HG02840 (cell line): ENCODE results near the gene FAAP100.

Experiments used
- ATAC-seq: cut with Tn5 transposase; IDR thresholded peaks from one replicate; pipeline ENCODE4 v1.9.1; 2021; ENCODE audit warnings: mild to moderate bottlenecking, moderate library complexity, moderate number of reproducible peaks; ENCODE audit not compliant: unreplicated experiment, low FRiP score

FAAP100 gene

DNA sequence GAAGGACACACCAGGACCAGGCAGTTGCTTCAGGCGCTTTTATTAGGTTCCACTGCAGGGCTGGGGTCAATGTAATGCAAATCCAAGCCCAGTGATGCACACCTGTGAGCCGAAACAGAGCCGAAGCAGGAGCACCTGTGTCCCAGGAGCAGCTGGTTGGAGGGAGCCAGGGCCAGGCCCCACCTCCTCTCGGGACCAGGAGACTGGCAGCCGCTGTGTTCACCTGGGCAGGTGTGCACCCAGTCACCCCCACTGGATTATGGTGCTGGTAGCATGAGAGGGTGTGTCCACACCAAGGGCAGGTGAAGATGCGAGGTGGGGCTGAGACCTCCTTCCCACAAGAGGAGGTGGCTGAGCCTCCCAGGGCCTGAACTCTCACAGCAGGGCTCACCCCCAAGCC lies 4.7 kb upstream of the FAAP100 start:
- ATAC-seq: no peak

DNA sequence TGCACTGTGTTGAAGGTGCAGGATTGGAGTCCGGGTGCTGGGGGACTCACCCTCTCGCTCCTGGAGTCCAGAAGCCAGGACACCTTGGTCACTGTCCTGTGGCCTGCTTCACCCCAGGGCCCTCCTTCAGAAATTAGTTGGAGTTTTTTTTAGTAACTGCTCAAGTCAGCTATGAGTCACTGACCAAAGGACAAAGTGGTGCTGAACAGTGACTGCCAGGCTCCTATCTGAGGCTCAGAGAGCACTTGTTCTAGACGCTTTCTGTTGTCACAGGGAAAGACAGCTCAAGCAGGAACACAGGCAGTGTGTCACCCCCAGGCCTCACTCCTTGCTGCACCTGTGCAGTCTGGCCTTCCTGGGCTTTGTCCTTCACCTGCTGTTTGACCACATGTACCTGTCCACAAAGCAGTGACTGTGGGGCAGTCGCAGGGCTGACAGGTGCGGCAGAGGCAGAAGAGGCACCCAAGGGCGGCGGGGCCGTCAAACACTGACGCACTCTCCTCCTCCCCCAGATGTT lies 4.1 kb upstream of the FAAP100 start:
- ATAC-seq: no peak

DNA sequence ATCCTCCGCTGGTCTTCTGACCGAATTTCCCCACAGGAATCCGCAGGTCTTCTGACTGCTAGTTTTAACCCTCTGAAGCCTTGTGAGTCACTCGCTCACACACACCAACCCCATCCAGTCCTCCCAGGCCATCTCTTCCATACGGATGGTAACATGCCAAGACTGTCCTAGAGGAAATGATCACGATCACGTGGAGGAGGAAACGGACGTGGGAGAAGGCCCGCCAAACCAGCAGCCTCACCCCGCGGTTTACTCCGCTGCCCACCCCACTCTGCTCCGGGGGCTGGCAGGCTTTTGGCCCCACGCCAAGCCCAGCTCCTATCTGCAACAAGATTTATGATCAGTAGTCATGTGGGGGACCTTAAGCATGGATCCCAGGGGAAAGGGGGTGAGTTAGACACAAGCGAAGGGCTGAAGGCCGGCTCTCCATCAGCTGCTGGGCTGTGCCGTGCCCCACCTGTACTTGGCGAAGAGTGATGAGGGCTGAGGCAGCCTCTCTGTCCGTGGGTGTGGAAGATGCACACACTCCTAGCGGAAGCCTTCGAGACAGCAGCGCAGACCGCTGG lies 1.5 kb upstream of the FAAP100 start:
- no peak for ATAC-seq

DNA sequence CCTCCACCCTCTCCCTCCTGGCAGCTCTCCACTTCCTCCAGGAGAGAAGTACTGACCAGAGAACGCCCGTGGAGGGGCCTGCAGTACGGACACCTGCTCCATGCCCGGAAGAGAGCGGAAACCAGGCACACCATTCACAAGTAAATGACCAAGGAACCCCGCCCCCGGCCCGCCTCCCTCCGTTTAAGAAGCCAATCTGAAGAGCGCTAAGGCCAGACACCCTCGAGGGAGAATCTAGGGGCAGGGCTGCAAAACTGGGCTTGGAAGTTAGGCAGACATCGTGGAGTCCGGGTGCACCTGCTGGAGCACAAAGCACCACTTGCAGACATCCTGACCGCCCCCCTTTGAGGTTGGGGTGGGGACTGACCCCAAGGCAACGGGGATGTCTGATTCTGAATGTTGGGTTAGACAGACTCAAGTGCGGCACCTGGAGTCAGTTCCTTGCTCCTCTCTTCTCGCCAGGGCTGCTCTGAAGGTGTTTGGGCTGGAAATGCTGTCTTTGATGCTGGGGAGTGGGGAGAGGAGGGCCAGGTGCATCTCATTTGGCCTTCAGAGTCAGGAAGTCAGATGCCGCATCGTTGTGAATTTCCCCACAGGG lies 964 bp upstream of the FAAP100 start:
- ATAC-seq: no peak

DNA sequence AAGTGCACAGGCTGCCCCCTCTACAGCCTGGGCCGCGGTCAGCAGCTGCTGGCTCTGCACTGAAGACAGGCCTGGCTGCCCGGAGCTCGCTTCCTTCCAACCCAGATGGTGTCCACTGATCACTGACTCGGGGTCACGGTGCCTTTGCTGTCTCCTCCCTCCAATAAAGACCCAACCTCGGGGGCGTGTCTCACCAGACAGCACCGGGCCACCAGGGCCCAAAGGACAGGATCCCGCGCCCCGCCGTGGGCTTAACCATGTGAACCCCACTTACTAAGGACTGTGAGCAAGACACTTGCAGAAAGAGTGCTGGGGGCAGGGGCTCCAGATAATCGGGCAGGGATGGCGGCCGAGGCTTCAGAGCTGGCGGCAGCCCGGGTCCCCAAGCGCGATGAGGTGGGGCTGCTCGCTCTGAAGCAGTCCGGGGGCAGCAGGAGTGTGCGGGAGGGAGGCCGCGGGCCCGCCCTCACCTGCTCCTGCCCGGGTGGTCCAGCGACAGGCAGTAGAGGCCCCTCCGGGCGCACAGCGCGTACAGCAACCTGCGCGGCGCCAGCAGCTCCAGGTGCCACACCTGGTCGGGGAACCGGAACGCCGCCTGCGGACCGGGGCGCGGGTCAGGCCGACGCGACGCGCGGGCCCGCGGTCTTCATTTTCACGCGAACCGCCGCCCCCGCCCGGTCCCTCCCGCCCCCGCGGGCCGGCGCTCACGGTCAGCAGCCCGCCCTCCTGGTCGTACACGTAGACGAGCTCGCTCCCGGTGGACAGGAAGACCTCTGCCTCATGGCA lies 502 bp downstream of the FAAP100 start:
- ATAC-seq: no peak

DNA sequence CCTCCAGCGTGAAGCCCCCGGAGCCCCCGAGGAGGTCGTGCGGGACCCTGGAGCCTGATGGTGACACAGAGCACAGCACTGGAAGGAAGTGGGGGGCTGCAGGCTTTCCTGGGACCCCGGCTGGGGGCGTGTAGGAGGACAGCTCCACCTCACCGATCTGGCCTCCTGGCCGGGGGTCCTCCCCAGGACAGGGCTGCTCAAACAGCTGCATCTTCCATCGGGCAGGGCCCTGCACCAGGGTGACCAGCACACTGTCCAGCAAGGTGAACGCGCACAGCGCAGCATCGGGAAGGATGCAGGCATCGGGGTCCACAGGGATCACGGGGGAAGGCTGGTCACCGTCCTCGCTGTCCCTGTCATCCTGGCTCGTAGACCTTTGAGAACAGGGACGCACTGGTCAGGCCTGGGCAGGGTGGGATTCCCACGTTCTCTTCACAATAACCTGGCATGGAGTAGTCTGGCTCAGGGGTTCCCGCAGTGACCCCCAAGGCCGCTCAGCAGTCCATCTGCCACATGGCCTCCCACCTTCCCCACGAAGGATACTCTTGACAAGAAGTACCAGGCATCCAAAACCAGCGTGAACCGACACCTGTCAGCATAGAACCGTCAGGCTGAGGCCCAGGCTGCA lies 1.2 kb downstream of the FAAP100 start:
- no peak for ATAC-seq

DNA sequence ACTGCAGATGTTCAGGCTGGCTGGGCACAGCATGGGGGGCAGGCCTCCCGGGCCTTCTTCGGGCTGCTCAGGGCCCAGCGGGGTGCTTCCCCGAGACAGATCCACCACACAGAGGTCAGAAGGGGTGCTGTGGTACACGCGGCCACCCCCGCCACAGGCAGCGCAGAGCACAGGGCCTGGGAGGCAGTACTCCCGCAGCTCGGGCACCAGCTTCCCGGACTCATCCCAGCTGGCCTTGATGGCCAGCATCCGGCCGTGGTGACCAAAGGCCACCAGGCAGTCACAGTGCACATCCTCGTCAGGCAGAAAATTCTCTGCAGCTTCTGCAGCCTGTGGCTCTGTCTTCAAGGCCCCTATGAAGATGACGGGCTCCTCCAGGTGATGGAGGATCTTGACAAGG lies 1.9 kb downstream of the FAAP100 start:
- no peak for ATAC-seq

DNA sequence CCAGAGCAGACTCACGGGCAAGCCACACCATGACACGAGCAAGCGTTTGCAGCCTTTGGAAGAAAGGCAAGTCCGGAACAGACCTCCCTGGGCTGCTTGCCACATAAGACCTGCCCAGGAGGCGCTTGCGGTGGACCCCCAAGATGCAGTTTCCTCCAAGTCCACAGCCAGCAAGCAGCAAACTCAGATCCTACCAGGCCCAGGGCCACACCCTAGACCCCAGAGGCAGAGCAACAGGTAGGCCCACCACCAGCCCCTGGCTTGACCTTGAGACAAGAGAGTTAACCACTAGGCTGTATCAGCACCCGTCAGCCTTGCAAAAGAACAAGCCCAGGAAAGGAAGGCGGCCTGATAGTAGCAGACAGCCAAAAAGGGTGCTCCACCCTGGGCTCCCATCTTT lies 2.3 kb downstream of the FAAP100 start:
- no peak for ATAC-seq

DNA sequence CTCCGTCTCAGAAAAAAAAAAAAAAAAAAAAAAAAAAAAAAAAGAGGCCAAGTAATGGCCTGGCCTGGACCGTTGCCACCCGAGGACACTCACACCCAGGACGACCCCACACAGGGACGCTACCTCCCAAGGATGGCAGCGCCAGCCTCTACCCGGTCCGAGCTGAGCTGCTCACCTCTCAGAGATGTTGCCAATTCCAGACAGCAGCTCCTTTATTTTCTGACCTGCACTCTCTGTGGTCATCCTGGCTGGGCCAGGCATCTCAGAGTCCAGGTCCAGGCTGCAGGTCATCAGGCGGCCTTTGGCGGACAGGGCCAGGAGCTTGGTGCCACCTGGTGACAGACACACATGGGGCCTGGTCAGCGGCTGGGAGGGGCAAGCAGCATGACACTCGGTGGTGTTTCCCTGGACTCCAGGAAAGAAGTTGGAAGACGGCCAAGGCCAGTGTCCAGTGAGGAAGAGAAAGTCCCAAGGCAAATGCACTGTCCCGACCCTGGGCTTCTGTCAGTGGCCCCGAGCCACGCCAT lies 3.1 kb downstream of the FAAP100 start:
- ATAC-seq: no peak

DNA sequence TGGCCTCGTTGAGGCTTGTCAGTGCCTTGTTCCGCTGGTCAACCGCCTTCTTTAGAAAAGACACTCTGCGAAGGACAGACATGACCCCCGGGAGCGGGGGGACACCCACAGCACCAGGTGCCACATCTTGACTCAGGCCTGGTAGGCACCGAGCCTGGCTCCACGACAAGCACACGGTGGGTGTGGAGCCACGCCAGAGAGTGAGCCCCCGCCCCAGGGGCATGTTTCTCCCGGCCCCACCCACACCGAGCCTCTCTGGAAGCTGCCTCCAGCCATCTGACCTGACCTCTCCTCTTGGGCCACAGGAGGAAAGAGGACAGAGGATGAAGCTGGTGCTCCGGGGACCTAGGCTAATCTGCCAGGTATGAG lies 4.6 kb downstream of the FAAP100 start:
- ATAC-seq: no peak

DNA sequence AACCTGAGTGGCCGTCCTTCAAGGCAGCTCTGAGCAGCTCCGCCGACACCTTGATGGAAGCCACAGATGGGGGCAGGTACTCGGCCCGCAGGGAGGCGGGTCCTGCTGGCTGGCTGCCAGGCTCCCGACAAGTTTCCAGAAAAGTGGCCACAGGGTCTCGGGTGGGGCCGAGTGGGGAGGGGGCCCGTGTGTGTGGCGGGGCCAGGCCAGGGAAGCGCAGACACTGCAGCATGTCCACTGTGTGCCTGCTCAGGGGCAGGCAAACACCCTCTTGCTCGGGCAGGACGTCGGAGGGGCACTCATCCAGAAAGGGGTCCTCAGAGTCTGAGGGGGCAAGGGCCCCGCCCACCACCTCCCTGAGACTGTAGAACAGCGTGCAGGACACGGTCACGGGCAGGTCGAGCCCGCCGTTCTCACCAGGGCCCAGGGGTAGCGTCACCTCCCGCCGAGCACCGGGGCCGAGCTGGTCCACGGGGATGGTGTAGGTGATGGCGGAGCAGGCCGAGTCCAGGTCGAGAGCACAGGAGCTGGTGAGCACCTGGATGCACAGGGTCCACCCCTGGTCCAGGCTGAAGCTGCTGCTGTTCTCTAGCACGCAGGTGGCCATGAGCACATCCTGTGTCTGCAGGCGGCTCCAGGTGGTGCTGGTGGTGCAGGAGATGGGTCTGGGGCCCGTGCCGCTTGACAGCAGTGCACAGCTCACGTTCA lies 5.1 kb downstream of the FAAP100 start:
- no peak for ATAC-seq

DNA sequence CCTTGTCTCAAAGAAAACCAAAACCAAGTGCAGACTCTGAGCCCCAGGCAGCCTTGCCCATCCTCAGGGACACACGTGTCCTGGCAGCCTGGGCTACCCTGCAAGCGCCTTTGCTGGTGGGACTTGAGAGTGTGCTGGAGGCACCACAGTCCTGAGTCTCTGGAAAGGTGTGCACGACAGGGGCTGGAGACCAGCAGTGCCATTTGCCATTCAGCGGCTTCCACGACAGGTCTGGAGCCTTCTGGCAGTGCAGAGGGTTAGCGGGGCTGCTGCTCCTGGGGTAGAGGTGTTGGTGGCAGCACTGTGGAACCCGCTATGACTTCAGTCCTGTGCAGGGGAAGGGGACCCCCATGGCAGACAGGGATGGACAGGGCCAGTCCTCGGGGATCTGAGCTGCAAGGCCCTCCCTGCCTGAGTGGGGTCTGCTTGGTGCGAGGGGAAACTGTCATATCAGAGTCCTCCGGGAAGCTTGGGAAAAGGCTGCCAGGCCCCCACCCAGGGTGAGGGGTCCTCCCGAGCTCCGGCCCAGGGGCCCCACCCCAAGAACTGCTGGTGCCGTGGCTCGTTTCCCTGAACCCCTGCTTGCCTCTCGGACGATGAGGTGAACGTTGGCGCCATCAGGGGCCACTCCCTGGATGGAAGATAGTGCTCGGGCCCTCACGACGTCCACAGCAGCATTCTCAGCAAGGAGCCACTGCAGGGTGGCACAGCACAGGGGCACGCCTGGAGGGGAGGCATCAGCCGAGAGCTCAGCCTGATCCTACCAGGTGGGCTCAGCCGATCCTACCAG lies 6.8 kb downstream of the FAAP100 start:
- no peak for ATAC-seq

DNA sequence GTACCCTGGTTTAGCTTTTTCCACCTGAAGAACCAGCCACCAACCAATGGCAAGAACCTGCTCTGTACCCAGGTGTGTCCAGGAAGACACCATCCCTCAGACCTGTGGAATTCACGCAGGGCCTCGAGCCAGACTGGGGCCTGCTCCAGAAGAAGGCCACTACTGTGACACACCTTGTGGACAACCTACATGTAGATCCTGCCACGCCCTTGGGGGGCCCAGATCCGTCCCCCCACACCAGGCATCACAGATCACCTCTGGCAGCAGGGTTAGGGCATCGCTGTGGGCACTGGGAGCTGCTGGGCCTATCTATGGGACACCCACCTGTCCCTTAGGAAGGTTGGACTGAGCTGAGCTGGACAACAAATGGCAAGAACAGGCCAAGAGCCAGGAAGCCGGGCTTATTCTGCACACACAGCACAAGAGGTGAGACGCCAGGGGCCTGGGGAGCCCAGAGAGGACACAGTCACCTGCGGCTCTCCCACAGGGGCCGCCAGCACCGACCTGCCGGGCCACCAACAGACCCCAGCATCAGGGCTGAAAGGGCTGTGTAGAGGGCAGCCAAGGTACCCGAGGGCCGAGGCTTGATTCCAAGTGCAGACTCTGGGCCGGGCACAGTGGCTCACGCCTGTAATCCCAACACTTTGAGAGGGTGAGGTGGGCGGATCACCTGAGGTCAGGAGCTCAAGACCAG lies 7.7 kb downstream of the FAAP100 start:
- no peak for ATAC-seq

DNA sequence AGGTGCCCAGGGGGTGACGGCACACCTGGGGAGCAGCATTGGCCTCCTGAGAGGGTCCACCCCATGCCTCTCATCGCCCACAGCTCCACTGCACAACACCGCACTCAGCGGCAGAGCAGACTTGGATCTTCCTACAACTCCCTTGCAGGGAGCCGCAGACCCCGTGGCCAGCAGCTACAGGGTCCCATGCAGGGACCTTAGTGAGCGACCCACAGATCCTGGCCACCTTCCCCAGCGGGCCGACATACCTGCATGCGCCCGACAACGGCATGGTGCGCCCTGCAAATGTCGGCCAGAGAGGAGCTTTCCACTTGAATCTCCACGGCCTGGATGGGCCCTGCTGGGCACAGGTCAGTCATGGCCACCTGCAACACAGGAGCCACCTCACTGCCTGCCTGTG lies 8.4 kb downstream of the FAAP100 start:
- no peak for ATAC-seq

DNA sequence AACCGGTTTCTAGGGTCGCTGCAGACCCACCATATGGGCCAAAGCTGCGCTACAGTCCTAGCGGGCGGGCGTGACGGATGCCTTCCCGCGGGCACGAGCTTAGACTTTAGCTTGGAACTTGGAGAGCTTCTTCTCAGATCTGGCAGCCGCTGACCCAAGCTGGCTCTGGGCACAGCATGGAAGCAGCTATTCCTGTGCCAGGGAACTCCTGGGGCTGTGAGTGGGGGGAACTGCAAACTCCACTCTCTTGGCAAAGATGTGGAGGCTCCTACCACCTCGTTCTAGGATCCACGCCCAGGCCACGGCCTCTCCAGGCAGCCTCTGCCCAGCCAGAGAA lies 8.8 kb downstream of the FAAP100 start:
- no peak for ATAC-seq

DNA sequence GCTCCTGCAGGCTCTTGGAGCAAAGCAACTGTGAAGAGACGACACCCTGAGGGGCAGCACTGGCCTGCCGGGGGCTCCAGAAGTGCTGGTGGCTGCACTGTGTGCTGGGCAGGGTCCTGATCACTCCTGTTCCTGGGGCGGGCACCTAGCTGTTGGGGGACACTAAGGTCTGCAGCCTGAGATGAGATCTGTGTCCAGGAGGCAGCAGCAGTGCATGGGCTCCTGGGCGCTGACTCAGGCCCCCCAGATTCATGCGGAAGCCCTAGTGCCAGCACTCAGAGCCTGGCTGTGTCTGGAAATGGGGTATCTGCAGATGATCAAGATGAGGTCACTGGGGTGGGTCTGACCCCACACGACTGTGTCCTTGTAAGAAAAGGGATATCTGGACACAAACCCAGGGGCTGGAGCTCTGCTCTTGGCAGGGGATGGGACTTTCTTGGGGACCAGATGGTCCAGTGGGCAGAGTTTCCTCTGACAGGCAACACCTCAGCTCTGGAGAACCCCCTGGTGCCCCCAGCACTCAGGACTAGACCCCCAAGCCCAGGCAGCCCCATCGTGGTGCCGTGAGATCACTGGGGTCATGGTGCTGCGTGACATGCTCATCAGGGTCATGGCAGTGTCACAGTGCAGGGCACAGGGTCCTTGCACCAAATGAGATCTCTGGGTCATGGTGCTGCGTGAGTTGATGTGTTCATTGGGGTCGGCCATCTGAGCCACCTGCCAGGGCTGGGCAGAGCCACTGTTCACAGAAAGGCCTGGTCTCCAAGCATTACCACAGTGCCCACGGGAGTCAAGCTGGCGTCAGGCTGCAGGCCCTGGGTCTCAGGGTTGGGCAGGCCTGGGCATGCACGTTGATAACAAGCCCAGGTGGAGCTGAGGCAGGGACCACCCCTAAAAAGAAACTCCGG lies 9.5 kb downstream of the FAAP100 start:
- no peak for ATAC-seq

DNA sequence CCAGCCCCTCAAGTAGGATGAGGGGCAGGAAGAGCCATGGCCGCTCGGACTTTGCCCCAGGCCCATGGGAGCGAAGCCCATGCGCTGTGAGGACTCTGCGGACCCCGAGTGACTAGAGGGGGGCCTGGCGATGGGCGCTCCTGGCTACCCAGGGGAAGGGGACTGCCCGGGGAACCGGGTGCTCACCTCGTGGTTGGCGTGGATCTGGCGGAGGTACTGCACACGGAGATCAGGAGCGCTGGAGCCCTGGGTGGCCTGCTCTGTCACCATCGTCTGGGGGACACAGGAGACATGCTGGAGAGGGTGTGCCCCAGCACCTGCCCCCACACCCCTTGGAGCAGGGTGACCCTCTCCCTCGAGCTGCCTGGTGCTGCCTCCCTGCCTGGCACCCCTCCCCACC lies 11.0 kb downstream of the FAAP100 start:
- ATAC-seq: no peak

DNA sequence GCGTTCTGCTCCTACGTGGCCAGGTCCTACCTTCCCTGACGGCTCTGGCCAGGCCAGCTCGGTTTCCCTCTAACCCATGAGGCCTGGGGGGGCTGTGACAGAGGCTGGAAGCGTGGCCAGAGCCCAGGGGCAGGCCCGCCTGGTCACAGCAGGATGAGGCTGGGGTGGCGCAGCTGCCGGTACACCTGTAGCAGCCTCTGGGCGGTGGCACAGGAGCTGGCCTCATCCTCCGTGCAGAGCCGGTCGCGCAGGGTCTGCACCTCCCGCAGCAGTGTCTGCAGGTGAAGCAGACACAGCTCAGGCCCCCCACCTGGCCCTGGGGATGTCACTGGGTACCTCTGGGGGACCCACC lies 11.5 kb downstream of the FAAP100 start:
- no peak for ATAC-seq
